Kidney glomerular epithelial cell (primary cell): ENCODE measurements around the gene ITPR3.

Experiments used
- DNase-seq: peaks from one replicate; lab custom pipeline; 2025; lab: John Stamatoyannopoulos, UW

ITPR3 gene

DNA sequence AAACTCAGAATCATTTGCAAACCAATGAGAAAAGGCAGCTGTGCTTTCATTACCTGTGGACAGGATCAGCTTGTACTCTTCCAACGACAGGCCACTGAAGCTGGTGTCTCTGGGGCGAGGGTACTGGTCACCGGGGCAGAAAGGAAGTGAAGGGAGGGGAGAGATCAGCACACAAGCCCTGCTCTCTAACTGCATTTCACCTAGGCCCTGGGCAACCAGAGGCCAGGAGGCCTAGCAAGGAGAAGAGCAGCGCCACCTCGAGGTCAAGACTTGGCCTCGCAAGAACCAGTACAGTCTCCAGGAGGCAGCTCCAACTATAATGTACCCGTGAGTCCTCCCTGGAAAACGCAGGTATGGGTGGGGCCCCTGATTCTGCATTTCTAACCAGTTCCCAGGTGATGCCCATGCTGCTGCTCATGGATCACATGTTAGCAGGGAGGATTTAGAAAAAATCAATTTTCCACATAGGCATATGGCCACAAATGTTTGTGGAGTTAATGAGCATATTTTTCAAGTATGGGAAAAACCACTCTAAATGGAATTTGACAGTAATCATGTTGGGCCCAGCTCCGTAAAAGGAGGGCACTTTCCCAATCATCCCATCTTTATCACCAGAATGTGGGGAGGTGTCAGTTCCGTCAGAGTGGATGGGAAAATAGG, 79.4 kb downstream of the ITPR3 start:
- peak; percentile 62 for DNase-seq

DNA sequence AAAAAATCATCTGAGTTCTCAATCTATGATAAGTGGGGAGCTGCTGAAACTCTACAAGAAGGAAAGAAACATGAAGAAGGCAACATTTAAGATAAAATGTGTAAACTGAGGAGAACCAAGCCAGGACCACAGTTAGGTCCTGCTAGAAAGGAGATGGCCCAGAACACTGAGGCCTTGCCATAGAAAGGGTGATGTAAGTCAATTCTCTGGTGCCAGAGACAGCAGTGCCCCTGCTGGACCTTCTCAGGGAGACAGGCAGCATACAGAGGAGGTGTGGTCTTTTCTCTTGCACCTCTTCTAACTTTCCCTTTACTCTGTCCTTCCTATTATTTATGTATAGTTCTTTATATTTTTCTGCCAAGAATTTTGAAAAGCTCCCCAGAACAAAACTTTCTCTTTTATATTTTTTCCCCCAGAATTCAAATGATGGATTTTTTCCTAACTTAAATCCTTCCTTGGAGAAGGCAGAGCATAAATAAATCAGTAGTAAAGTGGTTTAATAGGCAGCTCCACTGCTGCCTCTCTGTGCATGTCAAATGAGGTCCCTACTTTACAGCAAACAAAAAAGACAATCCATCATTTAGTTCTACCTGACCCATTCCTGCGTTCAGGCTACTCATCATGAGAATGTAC, 81.3 kb downstream of the ITPR3 start:
- peak; percentile 22 for DNase-seq

DNA sequence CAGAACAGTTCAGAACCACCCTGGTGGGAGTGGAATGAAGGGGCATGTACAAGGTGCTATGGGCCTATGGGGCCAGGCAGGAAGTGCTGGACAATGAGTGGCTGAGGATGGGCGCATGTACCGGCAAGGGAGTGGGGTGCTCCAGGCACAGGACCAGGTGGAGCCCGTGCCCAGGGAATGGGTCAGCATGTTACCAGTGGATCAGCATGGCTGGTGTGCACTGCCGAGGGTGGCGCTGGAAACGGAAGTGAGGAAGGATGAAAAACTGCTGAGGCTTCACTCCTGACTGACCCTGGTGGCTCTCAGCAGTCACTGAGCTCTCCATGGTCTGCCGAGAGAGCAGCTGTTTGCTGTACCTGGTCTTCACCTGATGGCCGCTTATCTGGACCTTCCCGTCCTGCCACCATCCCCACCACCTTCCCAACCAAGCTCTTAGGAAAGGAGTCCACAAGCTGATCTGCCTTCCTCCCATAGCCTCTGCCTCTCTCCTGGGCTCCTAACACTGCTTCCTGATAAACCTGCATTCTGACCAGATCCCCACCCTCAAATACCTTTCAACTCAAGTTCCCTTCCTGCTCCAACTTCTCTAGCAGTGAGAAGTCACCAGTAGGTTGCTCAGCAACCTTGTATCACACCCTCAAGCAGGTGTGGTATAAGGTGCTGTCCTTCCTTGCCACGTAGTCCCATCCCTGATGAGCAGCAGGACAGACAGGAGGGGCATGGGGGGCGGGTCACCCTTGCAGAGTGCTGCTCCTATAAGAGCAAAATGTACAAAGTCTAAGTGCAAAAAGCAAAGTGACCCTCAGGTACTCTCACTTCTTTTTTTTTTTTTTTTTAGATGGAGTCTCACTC, 83.3 kb downstream of the ITPR3 start:
- DNase-seq = no peak

DNA sequence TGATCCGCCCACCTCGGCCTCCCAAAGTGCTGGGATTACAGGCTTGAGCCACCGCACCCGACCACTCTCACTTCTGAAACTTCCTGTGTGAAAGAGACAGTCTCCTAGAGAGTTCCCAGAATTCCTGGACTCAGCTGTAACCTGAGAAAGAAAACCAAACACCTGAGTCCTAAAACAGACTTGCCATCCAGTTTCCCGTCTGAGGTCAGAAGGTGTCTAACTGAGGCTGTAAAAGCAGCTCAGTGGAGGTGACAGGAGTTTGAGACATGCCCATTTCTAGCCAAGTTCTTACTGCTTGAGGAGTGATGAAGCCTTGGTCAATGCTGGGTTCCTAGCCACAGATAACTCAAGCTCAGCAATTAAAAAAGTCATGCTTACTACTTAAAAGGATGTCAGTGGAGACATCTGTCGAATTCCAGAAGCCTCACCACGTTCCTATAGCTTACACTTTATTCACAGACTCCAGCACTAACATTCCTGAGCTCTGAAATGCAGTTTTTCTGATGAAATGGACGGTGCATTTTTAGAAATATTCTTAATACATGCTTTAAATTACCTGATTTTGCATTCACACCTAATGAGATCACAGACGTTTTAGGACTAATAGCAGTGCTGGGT, 84.3 kb downstream of the ITPR3 start:
- DNase-seq = no peak

DNA sequence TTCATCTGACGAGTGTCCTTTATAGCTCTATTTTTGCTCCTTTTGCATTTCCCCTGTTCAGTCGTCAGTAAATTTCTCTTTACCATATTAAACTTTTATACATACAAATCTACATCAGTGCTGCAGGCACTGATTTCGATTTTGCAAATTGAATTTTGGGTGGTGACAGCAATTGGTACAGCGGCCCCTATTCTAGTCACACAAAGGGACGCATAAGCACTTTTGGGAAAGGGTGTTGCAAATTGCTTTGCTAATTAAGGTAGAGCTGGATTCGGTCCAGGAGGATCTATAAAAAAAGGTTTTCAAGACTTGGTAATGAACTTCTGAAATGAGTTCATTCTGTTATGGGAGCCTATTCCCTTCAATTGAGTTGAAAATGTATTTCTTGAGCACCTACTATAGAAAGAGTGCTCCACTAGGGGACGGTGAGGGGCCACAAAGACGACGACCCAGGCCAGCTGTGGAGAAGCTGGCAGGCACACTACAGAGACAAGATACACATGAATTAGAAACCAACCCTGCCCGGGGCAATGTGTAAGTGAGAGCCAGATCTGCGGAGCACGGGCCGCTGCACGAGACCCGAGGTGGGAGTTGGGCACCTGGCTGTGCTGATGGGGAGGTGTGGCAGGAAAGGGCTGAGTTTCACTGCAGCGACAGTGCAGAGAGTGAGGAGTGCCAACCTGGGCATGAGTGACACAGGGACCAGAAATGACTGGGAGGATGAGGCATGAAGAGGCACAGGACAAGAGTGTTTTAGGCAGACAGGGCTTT, 85.0 kb downstream of the ITPR3 start:
- no peak for DNase-seq

DNA sequence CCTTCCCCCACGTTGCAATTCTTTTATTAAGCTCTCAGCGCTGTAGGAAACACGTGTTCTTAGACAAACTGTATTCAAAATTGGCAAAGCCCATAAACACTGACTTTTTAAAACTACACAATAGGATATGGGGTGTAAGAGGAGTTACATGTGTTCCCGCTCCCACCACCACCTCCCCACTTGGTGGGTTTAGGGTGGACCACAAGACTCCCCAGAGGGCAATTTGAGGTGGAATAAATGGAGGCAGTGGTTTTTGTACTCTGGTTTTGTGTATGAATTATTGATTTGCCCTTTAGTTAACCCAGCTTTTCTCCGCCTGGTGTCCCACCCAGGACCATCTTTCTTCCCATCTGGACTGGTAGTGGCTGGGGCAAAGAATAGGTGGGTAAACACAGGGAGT, 86.6 kb downstream of the ITPR3 start:
- no peak for DNase-seq

DNA sequence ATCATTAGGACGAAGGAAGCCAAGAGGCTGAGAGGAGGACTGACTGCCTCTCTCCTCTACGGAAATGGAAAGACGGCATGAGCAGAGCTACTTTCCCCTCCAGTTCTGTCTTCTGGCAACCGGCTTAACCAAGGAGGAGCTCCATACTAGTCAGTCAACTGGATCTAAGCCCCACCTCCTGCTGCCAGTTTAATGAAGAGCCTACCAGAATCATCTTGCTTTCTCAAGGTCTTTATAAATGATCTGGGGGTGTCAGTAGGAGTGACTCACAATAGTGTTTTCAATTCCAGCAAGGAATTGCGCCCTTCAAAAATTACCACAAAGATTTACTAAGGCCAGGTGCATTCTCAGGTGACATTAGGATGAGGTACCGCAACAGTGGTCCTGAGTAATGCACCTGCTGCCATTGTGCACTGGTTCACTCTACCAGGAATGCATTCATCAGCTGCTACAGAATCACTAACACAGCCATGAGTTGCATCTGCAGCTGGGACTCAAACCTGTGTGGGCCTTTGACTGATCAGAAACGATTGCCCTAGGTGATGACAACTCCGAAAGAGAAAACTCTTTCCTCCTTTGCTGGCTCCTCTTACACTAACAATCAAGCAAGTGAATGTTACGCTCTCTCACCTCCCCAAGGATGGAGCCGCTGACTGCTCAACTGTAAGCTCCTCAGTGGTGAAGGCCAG, 87.5 kb downstream of the ITPR3 start:
- DNase-seq = no peak

DNA sequence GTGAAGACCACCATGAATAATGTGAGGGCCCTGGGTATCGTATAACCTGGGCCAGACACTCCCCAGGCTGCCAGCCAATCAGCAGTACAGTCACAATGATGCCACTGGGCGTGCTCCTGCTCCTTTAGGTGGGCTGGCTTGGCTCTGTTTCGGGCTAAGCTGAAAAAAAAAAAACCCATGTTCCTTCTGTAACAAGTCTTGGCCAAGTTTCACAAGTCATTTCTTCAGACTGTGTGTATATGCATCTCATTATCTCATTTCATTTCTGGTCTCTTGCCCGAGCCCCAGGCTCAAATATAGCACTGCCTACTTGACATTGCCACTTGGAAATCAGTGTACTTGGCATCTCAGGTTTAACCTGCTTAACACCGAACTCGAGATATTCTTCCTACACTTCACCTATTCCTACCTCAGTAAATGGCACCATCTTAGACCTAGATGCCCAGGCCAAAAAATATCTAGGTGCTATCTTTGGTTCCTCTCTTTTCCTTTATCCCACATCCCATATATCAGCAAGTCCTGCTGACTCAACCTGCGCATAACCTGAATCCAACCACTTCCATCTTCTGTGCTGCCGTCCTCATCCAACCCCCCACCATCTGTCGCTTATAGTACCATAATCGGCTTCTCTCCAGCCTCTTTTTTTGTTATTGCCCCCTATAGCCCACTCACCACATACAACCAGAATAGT, 88.6 kb downstream of the ITPR3 start:
- no peak for DNase-seq

DNA sequence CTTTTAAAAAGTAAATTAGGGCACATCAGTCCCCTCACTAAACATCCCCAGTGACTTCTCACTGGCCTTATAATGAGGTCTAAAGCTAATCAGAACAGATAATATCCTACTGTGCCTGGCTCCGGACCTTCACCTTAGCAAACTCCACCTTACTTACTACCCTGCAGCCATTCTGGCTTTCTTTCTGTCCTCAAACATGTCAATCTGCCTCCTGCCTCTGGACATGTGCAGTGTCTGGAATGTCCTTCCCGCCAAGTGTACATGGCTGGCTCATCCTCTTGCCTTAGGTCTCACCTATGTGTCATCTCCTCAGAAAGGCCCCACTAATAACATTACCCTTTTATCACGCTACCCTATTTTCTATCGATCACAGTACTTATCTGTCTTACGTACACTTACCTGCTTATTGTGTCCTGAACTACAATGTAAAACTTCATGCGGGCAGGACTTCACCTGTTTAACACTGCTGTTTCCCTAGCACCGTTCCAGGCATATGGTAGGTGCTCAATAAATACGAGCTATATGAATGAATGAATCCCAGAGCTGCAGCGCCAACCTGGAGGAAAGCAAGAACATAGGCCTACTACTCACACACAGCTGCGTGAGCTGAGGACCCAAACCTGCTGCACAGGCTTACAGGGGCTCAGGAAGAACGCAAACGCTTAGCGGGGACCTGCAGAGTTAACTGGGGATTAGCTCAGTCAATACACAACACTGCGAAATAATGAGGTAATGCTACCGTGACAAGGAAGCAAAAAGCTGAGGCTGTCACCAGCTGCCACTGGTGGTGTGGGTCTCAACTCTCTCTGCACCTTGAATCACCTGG, 89.4 kb downstream of the ITPR3 start:
- DNase-seq = no peak

DNA sequence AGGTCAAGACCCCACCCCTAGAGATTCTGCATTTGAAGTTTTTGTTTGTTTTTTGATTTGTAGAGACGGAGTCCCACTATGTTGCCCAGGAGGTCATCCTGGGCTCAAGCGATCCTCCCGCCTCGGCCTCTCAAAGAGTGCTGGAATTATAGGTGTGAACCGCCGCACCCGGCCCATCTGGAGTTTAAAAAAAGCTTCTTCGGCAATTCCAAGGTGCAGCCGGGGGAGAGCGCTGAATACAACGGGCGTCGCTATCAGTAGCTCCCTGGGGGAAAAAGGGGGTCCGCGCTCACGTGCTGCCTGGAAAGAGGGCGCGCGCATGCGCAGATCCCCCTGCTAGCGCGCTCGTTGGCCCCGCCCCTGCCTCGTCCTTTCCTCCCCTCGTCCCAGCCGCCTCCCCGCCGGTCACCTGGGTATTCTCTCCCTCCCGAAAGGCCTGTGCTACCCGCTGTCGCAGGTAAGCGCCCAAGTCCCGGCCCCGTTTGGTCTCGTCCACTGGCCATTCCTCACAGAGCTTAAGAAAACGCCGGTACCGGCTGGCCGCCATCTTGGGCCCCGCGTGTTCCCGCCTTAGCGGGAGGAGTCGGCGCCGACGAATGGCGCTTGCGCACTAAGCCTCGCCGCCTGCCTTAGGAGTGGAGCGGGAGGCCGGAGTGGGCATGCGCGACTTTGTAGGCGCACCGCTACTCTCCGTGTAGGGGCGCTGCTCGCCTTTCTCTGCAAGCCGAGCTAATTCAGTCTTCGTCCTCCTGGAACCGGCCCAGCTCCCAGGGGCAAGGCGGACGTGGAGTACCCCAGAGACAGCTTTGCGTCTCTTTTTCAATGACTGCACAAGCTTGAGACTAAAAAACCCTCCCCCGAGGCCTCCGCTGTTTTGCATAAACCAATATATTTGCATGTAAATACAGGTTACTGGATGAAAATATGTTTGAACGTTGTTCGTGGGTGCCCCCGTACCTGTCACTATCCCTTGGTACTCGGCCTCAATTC, 90.3 kb downstream of the ITPR3 start, which contains the start of gene UQCC2:
TSS of gene UQCC2 (minus strand) at position 561 of the 990 bp plus-strand sequence. CDS start at position 547, 14 bp downstream.
- peak; percentile 94 for DNase-seq

DNA sequence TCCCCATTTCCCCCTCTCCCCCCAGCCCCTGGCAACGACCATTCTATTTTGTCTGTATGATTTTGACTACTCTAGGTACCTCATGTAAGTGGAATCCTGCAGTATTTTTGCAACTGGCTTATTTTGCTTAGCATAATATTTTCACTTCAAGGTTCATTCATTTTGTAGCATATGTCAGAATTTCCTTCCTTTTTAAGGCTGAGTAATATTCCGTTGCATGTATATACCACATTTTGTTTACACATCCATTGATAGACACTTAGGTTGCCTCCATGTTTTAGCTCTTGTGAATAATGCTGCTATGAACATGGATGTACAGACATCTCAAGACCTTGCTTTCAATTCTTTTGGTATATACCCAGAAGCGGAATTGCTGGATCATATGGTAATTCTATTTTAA, 91.8 kb downstream of the ITPR3 start:
- DNase-seq = no peak

DNA sequence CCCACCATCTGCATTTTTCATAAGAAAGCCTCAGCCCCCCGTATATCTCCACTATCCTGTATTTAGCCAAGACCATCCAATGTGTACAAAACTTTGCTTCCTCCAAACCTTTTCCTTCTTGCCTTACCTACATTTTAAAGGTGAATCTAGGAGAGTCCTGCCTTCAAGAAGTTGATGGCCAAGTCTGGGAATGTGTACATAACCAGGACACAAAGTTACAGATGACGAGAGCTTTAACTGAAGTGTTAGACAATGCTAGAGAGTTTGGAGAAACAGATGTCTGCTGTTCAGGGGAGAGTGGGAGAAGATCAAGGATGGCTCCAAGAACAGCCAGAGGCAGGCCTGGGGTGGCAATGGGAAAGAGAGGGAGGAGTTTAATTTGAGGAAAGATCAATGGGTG, 92.7 kb downstream of the ITPR3 start:
- DNase-seq = no peak

DNA sequence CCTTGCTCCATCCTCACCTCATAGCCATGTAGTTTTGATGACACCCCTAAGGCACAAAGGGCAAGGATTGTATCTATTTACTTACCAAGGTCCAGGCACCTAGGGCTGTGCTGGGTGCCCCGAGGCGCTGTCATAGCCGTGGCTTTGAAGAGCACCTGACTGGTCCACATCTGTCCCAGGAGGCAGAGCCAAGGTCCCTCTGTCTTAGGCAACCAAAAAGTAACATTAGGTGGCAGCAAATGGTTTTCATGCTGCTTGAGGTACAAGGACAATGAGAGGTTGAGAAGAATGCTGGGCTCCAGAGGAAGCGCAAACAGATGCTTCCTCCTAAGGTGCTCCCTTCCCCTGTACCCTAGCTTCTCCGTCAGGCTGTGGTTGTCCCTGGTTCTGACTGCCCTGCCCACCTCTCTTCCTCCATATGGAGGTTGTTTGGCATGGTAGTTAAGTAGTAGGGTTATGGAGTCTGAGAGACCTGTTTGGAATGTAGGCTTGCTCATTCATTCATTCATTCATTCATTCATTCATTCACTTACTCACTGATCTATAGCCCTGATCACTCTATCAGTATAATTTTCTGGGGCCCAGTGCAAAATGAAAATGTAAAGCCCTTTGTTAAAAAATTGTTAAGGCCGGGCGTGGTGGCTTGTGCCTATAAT, 93.4 kb downstream of the ITPR3 start:
- no peak for DNase-seq

DNA sequence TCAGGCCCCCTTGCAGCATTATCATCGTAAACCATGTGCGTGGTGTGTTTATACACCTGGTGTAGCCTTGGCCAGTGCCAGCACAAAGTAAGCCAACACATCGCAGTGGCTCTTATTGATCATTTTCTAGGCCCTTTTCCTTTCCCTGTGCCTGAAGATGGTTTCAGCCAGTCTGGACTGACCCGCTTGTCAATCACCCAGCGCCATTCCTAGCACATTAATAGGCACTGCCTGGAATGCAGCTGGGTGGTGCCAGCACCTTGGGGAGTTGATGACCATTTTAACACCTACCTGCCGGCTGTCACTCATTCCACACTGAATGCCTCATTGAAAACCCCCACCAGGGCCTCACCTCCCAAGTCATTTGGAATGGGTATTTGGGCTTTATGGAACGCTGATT, 95.3 kb downstream of the ITPR3 start:
- DNase-seq = no peak

DNA sequence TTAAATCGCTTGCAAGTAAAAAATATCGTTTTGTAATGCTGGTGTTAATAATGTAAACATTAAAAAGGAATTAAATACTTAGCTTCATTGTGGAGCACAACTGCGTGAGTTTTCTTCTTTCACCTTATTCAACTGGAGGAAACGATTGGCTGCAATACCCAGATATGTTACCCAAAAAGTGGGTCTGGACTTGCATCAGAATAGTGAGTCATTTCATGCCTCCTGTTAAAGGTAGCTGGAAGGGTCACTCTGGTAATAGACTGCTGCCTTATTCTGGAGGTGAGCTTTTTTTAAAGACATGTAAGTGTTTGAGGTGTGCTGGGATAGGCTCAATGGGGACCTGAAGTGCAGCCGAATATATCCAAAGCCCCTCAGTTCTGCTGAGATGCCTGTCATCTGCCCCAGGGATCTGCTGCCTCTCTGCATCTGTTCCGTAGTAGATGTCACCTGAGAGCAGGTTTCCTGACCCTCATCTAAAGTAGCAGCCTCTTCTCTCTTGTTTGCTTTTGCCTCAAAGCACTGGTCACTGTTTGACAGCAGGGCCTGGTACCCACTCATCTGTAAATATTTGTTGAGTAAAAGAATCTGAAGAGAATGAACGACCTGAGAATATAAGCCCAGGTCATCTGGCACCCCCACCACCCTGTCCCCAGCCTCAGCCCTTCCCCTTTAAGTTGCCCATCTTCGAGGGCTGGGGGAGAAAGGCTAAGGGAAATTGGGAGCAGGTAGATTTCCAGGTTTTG, 95.9 kb downstream of the ITPR3 start:
- DNase-seq = no peak

DNA sequence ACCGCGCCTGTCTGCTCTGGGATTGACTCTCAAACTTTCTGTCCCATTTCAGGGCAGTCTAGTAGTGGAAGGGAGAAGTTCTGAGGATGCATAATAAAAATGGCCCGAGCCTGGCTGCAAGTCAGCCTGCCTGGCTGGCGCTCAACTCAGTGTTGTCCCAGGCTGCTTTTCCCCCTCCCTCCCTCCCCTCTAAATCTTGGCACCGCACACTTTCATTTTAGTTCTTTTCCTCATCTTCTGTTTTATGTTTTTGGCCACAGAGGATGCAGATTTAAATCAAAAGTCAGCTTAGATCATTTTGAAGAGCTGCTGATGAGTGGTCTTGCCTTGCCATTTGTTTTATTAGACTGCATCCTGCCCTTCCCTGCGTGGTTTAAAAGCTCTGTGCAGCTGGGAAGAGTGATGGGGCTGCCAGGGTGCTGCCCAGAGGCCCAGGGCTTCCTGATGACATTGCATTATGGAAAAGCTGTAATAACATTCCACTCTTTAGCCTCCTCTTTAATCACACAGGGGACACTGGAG, 96.9 kb downstream of the ITPR3 start:
- DNase-seq = no peak

DNA sequence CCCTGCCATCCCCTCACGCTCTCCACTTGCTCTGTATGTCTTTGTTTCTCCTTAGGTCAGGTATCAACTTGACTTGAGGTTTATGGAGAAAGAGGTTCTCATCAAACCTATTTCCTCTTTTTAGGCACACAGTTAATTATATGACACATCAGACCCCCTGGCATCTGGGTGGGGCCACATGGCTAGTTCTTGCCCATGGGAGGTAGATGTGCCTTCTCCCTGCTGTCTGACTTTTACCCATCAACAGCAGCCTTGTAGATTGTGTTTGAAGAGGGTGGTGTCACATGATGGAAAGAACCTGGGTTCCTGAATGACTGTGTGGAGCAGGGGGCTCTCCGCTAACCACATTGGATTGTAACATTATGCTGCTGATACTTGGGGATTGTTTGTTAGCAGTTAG, 97.6 kb downstream of the ITPR3 start:
- no peak for DNase-seq
